ENCODE data around the gene TBC1D25. TPM values are rescaled to one million over a fixed set of nuclear protein-coding genes. Genes with fewer than 3 reads are reported as not detected.

Gene TBC1D25
- total and polyA plus RNA-seq, 2 experiments from 2014 or later: 1.9 to 4.5 TPM

- Mint-ChIP-seq H3K9me3 (no peaks in the 10 kb centered on the region), H3K27ac (no peak overlapping the region; the same call in 1 of the 2 replicates), H3K27me3 (ENCODE audit: insufficient read depth, low read depth, poor library complexity) (peaks cover 7% of the 10 kb centered on the region), H3K36me3 (ENCODE audit: low read depth) (peaks cover 59% of the 10 kb centered on the region), H3K4me1 (peaks cover 8% of the 10 kb centered on the region; the same call in 2 of the 3 replicates), H3K4me3 (no peak overlapping the region)
- Histone ChIP-seq H3K27me3 (ENCODE audit: insufficient read depth) (no peaks in the 10 kb centered on the region), H3K4me1 (ENCODE audit: insufficient read depth) (no peaks in the 10 kb centered on the region), H3K4me3 (no peak overlapping the region), H2AFZ (no peak overlapping the region), H3K27ac (ENCODE audit: low read depth) (no peak overlapping the region), H3F3A (replicated peaks; ENCODE audit: low read depth) (peaks cover 9% of the 10 kb centered on the region; the same call in 1 of the 2 replicates), H4K20me1 (replicated peaks; ENCODE audit: insufficient read depth) (no peaks in the 10 kb centered on the region; the same call in 1 of the 2 replicates), H3K9me2 (ENCODE audit: insufficient read depth) (no peaks in the 10 kb centered on the region), H3K4me2 (no peak overlapping the region), H3K36me3 (ENCODE audit: insufficient read depth) (peaks cover 32% of the 10 kb centered on the region), H3K79me2 (replicated peaks; ENCODE audit: insufficient read depth) (peaks cover 13% of the 10 kb centered on the region)
- ATAC-seq (no peak), DNase-seq (ENCODE audit: low spot score) (no peak)
- TF ChIP-seq ZNF462 (CRISPR knock-in tag; IDR thresholded peaks at IDR 0.05) (no peak), CREB1 (CRISPR knock-in tag; IDR thresholded peaks at IDR 0.05; ENCODE audit: low read depth) (no peak), ZNF114 (CRISPR knock-in tag; IDR thresholded peaks at IDR 0.05) (no peak), JUNB (IDR thresholded peaks at IDR 0.05; ENCODE audit: unreplicated experiment) (no peak), CTCF (conservative IDR thresholded peaks at IDR 0.05; ENCODE audit: low read depth in 2 of 2) (no peak), POLR2AphosphoS5 (IDR thresholded peaks at IDR 0.05; ENCODE audit: low read depth) (no peak; the same call in 1 of the 2 replicates), ETS1 (IDR thresholded peaks at IDR 0.05) (no peak), ZNF331 (CRISPR knock-in tag; IDR thresholded peaks at IDR 0.05; ENCODE audit: low read depth) (no peak), REST (IDR thresholded peaks at IDR 0.05; ENCODE audit: unreplicated experiment) (no peak)
These were observed 39.2 kb downstream of the TBC1D25 start for GRCh38 chrX:48578661-48579128.

Measured in GM23338 (cell line).